GM23248 (cell line): ENCODE data around the gene ROBO2.

Source experiments
- EZH2 ChIP-seq: fragments of 200-600 bp; sonication (generic); IDR thresholded peaks from 2 replicates; pipeline ENCODE4 v1.6.1; 2018; ENCODE audit warnings: antibody characterized with exemption, mild to moderate bottlenecking; ENCODE audit not compliant: insufficient read depth, poor library complexity, severe bottlenecking
- EZH2phosphoT487 ChIP-seq: fragments of 200-600 bp; sonication (generic); IDR thresholded peaks from 2 replicates; pipeline ENCODE4 v1.6.1; 2018; ENCODE audit warnings: antibody characterized with exemption, moderate library complexity, mild to moderate bottlenecking, low read depth; ENCODE audit not compliant: insufficient read depth

DNA sequence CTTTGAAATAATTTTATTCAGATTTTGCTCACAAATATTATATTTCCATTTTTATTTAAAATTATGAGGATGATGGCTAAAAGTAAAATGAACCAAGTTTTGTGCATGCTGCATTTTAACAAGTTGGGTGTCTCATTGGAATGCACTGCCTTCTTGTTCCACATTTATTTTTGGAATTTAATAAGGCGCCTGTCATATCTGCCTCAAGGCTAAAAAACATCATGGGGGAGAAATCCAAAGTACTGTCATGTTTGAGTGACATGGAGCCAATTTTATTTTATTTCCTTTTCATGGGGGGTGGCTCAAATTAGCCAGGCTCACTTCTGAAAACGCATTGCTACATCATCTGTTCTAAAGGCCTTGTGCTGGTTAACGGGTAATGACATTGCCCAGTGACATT, 205.1 kb downstream of the ROBO2 start:
- TF ChIP-seq EZH2phosphoT487 (no peak), EZH2 (no peak)
